NCI-H446 treated with DMSO at 0.1 percent for 48 hours (cell line): Measurements from ENCODE around the gene ABCD3.
"Not testable (repeated sequence)": the region's sequence is repeated elsewhere in the genome, so short reads cannot be mapped to it uniquely, and the experiment has no call there.

Source experiments
- DNase-seq: peaks from one replicate; lab custom pipeline; 2025; lab: John Stamatoyannopoulos, UW

ABCD3 gene

DNA sequence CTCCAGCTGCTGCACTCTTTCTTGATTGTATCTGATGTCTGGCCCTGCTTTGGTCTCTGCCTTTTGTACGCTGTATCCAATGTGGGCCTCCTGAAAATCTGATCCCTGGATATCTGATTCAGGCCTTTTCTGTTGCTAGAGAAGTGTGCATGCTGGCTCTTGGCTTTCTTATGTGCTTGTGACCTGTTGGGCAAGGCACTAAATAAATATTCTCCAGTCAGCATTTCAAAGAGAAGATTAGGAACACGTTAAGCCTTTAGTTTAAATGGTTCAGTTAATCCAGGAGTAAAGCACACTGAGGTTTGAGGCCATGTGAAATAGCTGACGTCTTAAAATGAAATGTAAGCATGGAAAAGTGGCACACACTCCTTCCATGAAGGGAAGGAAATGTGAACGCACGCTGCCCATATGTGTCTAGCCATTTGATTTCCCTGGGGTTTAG lies 132.6 kb downstream of the ABCD3 start:
- no peak for DNase-seq

GRCh38 chr1:94551449-94551848 lies 133.3 kb downstream of the ABCD3 start:
- DNase-seq, result no peak

DNA sequence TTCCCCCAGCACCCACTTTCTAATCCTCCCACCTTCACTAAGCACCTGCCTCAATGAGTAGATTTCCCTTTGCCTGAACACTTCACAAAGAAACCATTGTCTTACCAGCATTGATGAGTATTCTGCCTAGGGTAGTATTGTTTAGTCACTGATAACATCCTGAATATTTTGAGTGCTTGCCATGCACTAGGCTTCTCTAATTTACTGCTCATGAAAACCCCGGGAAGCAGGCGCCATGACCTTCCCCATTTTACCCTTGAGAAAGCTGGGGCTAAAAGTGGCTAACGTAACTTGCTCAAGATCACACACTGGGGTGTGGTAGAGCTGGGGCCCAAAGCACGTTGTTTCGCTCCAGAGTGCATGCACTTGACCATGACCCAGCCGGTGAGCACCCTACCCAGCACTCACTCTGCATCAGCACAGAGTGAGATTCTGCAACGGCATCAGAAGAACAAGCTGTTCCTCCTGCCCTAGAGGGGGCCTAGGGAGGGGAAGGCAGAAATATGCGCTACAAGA lies 133.9 kb downstream of the ABCD3 start:
- no peak for DNase-seq

DNA sequence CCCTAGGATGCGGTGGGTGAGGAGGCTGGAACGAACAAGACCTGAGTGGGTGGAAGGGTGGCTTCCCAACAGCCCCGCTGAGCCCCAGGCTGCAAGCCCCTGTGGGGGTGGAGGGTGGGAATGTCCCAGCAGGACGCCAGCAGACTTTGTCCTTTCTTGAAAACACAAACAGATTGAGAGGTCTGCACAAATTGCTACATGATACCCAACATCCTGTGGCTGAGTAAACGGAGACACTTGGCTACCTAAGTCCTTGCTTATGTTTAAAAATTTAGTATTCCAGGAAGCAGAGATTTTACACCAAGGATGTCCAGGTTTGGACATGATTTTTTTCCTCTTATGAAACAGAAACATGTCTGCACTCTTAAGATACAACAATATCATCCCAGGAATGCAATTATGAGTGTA lies 135.1 kb downstream of the ABCD3 start:
- DNase-seq, result no peak

- DNase-seq, result no peak
Observed at GRCh38 chr1:94553931-94554330, 135.7 kb downstream of the ABCD3 start.

DNA sequence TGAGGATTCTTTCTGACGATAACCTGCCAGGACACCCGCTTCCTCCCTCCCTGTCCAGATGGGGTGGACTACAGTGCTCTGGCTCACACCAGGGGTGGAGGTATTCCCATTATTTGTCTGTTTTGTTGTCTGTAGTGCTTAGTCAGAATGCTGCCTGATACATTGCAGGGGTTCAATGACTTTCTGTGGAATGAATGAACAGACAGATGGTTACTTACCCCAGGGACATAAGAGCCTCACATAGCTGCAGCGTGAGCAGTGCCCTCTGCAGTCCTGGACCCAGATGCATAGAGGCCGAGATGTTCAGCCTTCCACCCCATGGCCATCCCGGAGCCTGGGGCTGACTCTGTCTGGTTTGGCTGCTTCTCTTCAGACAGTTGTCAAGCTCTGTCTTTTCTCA lies 136.4 kb downstream of the ABCD3 start:
- peak; percentile 28 for DNase-seq

GRCh38 chr1:94555091-94555490 lies 136.9 kb downstream of the ABCD3 start:
- DNase-seq, result no peak

DNA sequence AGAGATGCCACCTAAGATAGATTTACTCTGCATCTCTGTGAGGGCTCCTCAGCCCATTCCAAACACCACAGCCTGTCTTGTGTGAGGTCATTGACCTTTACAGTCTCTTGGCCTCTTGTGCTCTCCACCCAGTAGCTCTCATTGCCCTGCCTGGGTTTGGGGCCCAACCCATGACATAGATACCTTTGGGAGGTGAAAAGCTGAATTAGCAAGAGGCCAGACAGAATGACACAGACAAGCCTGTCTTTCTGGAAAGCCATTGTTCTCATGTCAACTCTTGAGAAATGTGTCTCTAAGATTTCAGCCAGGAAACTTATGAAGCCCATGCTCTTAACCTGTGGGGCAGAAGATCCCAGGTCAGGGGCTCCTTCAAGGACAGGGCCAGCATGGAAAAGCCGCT lies 141.7 kb downstream of the ABCD3 start:
- DNase-seq, result no peak

DNA sequence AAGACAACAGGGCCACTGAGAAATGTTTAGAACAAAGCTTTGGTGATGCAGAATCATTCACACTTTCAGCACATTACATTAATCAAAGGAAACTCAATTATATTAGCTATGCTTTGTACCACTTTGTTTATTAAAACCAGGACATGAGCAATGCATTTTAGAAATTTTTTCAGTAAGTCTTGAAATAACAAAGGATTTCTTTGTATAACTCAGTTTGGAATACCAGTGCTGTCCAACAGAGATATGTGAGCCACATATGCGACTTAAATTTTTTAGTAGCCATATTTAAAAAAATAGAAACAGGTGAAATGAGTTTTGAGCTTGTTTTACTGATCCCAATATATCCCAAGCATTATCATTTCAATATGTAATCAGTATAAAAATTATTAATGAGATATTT lies 142.1 kb downstream of the ABCD3 start:
- no peak for DNase-seq

GRCh38 chr1:94562519-94563260 lies 144.5 kb downstream of the ABCD3 start:
- DNase-seq, result no peak

- no peak for DNase-seq
Observed at GRCh38 chr1:94565901-94566300, 147.7 kb downstream of the ABCD3 start.

DNA sequence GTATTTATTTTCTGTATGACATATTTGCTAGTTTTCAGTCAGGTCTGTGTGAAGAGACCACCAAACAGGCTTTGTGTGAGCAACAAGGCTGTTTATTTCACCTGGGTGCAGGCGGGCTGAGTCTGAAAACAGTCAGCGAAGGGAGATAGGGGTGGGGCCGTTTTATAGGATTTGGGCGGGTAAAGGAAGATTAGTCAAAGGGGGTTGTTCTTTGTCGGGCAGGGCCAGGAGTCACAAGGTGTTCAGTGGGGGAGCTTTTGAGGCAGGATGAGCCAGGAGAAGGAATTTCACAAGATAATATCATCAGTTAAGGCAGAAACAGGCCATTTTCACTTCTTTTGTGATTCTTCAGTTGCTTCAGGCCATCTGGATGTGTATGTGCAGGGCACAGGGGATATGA lies 148.2 kb downstream of the ABCD3 start:
- not testable (repeated sequence) for DNase-seq

DNA sequence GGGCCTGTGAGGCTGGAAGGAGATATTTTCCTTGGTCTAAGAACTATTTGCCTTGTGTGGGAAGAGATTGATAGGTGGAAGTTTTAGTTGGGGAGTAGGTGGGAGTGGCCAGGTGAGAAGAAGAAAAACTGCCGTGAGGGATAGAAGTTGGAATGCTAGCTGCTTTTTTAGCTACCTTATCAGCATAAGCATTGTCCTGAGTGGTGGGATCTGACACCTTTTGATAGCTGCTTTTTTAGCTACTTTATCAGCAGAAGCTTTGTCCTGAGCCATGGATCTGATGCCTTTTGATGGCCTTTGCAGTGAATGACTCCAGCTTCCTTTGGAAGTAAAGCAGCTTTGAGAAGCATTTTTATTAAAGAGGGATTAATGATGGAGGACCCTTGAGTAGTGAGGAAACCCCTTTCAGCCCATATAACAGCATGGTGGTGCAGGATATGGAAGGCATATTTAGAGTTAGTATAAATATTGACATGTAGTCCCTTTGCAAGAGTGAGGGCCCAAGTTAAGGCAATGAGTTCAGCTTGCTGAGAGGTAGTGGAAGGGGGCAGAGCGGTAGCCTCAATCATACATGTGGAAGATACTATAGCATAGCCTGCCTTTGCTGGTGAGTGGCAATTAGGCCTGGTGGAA lies 149.9 kb downstream of the ABCD3 start:
- not testable (repeated sequence) for DNase-seq
